Non-pigmented ciliary epithelial cell (primary cell): Measurements from ENCODE around the gene ZNF8.
"Not testable (repeated sequence)": the region's sequence is repeated elsewhere in the genome, so short reads cannot be mapped to it uniquely, and the experiment has no call there.

Source experiments
- DNase-seq: peaks from one replicate; pipeline ENCODE4 v3.0.0-alpha.2; 2010; ENCODE audit warnings: low read depth

The ZNF8 gene

DNA sequence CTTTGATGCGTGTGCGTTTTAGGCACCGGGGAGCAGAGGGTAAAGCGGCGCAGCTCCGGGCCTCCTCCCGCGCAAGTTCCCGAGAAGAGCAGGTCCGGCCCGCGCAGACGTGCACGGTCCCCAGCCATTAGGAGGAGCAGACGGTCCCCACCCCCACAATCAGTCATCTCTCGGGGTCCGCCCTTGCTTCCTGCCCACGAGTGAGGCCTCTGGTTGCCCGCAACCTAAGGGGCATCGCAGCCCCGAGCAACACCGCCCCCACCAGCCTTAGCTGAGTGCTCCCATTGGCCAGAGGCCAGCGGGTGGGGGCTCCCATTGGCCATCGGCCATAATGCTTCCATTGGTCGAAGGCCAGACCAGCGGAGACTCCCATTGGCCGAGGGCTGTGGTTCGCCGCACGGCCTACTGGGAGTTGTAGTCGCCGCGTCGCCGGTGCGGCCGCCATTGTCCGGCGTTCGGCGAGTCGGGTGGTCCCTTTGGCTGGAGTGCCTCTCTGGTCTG is at the start of gene ZNF8:
TSS of gene ZNF8 (plus strand) at position 415 of the 501 bp plus-strand sequence. CDS start 127 bp downstream, outside the sequence.
- peak; percentile 90 for DNase-seq

DNA sequence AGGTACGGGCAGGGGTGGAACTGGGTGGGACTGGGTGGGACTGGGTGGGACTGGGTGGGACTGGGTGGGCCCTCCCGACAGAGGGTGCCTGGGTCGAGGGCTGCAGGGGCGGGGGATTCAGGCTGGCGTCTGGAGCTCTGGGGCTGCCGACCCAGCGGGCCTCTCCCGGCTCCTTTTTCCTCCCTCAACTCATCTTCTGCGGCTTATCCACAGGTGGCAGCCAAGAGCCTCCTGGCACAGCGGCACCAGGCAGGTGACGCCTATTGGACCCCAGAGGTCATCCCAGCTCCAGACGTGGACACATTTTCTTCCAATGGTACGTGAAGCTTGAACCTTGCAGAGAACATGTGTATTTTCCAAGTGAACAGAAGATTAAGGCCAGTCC is 49.5 kb upstream of the ZNF8 start:
- DNase-seq: no peak

DNA sequence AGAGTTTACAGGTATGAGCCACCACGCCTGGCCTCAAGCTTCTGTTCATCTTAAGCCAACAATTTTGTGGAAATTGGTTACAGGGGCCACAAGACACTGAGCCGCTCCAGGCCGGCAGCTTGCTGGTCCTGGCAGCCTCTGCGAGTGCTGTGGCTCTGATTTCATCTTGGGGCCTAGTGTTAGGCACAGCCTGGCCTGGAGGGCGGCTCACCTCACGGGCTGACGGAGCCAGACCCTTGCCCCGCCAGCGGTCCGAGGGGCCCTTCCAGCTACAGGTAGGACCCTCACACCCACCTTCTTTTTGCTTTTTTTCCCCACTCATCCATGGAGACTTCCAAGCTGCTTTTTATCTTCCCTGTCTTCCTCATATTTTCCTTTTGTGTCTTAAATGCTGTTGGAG is 41.4 kb upstream of the ZNF8 start:
- no peak for DNase-seq

DNA sequence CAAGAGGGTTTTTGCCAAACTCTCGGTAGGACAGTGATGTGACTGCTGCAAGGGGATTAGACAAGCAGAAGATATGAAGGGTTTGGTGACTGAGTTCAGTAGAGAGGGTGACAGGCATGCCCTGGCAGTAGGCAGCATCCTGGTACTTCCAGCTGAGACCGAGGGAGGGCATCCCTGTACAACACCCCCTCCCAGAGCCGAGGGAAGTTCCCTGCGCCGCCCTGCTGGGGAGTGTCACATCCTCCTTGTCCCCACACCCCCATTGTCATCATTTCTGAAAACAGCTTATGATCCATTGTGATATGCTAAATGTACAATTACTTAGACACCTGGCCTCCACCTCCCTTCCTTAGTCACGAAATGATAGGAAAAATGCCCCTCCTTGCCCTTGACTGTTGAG is 35.4 kb upstream of the ZNF8 start:
- no peak for DNase-seq

DNA sequence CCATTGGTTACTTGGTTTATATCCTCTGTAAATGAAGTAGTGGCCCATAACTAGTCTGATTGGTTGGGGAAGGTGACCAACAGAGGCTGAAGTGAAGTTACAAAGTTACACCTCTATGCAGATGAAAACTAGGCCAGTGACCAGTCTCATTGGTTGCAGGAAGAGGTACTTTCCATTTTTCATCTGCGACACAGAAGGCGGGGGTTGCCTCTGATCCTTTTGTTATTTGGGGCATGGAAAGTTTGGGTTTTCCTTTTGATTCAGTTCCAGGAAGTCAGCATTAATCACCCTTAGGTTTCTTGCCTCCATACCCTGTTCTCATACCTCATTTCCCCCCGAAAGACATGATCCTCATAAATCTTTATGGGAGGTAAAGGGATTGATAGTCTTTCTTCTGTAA is 29.9 kb upstream of the ZNF8 start:
- DNase-seq: no peak

DNA sequence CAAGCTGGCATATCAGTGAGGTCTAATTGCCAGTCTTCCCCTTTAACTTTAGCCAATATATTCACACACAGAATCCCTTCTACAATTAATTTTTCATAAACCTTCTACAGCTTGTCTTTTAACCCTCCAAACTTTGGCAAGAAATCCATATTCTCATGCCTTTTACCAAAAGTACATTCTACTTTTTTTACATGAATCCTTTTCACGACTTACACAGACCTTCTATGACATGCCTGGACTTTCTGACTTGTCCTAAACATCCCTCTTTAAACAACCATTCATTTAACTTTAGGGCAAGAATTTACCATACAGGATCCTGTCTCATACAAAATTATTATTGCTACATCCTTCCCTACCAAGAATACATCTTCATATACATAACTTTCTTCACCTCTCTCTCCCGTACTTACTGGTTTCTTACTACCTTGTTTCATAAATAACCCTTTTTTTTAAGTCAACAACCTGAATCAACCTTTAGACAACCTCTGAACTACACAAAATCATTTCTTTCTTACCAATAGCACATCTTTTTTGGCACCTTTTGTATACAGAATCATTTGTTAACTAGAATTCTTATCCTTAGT is 26.6 kb upstream of the ZNF8 start:
- DNase-seq: no peak

DNA sequence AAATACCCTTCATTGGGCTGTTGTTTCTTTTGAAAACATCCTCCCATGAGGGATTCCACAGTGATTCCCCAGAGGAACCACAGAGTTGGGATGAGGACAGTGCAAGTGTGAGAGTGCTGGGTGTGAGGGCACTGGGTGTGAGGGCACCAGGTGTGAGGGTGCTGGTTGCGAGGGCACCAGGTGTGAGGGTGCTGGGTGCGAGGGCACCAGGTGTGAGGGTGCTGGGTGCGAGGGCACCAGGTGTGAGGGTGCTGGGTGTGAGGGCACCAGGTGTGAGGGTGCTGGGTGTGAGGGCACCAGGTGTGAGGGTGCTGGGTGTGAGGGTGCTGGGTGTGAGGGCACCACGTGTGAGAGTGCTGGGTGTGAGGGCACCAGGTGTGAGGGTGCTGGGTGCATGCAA is 20.5 kb upstream of the ZNF8 start:
- DNase-seq: not testable (repeated sequence)

DNA sequence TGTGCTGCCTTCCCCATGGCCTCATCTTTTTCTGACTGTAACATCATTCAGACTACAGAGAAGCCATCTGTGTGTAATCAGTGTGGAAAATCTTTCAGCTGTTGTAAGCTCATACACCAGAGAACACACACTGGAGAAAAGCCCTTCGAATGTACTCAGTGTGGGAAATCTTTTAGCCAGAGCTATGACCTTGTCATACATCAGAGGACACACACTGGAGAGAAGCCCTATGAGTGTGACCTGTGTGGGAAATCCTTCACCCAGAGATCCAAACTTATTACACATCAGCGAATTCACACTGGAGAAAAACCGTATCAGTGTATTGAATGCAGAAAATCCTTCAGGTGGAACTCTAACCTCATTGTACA is 17.2 kb upstream of the ZNF8 start:
- no peak for DNase-seq

DNA sequence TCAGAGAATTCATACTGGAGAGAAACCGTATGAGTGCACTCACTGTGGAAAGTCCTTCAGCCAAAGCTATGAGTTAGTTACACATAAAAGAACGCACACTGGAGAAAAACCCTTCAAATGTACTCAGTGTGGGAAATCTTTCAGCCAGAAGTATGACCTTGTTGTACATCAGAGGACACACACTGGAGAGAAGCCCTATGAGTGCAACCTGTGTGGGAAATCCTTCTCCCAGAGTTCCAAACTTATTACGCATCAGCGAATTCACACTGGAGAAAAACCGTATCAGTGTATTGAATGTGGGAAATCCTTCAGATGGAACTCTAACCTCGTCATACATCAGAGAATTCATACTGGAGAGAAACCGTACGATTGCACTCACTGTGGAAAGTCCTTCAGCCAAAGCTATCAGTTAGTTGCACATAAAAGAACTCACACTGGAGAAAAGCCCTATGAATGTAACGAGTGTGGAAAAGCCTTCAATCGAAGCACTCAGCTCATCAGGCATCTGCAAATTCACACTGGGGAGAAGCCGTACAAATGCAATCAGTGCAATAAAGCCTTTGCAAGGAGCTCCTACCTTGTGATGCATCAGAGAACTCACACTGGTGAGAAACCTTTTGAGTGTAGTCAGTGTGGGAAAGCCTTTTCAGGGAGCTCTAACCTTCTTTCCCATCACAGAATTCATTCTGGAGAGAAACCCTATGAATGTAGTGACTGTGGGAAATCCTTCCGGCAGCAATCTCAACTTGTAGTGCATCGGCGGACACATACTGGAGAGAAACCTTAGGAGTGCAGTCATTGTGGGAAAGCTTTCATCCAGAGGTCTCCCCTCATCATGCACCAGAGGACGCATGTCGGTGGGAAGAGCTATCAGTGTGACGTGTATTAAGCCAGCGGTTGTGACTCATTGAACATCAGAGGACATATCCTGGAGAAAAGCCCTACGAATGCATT is 16.5 kb upstream of the ZNF8 start:
- DNase-seq: no peak

DNA sequence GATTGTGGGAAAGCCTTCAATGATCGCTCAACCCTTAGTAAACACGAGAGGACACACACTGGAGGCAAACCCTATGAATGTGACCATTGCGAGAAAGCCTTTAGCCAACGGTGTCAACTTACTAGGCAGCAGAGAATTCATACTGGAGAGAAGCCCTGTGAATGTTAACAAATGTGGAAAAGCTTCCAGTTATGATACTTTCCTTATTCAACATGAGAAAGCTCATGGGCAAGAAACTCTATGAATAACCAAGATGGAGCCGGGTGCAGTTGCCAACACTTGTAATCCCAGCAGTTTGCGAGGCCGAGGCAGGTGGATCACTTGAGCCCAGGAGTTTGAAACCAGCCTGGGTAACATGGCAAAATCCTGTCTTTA is 15.8 kb upstream of the ZNF8 start:
- no peak for DNase-seq

DNA sequence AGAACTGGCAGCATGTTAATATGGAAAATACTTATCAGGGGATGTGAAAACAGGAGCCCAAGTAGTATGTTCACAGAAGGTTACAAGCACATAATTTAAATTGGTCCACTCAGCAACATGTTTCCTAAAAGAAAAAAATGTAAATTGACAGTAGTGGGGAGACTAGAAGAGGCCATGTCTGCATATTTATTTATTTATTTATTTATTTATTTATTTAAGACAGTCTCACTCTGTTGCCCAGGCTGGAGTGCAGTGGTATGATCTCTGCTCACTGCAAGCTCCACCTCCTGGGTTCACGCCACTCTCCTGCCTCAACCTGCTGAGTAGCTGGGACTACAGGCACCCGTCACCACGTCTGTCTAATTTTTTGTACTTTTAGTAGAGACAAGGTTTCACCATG is 13.7 kb upstream of the ZNF8 start:
- DNase-seq: no peak

DNA sequence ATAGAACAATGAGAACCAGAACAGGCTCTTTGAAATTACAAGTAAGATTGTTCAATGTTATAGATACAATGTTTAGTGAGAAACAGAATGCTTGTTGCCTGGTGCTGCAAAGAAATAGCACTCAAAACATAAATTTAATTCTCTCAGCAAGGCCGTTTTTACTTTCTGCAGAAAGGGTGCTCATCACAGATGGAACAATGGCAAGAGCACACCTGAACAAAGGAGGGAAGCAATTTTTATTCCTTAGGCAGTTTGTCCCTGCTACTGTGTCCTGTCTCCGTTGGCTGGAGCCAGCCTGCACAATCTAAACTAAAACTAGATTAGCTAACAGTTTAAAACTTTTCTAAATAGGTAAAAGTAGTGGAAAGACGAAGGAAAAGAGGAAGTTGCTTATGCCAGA is 10.4 kb upstream of the ZNF8 start:
- no peak for DNase-seq

DNA sequence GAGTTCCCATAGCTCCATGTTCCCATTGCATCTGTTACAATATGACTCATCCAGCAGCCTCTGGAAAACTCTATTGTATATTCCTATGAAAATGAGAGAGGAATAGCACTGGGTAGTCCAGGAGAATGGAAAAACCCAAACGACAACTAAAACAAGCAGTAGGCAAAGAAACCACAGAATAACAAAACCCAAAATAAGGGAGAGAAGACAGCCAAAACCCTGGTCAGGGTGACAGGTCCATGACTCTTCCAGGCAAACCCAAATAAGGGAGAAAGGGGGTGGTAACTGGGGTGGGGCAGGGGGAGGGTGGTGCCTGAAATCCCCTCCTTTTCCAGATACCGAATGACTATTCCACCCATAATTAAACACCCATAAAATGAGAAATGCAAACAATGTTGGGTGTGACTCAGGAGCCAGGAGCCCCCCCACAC is 4.0 kb upstream of the ZNF8 start:
- no peak for DNase-seq

DNA sequence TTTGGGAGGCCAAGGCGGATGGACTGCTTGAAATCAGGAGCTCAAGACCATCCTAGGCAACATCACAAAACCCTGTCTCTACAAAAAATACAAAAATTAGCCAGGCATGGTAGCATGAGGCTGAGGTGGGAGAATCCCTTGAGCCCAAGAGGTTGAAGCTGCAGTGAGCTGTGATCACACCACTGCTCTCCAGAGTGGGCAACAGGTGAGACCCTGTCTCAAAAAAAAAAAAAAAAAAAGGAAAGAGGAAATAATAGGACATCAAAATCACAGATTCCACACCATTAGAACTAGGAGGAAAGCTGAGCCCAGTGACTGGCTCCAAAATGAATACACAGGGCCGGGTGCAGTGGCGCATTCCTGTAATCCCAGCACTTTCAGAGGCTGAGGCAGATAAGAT is 3.2 kb upstream of the ZNF8 start:
- DNase-seq: no peak

DNA sequence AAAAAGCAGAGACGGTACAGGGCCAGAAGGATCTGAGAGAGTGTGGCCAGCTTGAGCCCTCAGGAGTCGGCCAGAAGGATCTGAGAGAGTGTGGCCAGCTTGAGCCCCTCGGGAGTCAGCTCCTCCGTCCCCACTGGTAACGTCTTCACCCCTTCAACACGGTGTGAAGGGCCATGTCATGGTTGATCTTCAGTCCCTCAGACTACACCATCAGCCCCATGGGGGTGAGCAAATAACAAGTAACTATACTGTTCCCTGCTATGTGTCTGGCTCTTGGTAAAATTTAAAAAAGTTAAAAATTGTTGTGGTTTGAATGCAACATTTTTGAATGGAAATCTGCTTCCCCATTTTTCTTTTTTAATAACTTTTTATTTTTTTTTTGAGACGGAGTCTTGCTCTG is 1.6 kb upstream of the ZNF8 start:
- no peak for DNase-seq

DNA sequence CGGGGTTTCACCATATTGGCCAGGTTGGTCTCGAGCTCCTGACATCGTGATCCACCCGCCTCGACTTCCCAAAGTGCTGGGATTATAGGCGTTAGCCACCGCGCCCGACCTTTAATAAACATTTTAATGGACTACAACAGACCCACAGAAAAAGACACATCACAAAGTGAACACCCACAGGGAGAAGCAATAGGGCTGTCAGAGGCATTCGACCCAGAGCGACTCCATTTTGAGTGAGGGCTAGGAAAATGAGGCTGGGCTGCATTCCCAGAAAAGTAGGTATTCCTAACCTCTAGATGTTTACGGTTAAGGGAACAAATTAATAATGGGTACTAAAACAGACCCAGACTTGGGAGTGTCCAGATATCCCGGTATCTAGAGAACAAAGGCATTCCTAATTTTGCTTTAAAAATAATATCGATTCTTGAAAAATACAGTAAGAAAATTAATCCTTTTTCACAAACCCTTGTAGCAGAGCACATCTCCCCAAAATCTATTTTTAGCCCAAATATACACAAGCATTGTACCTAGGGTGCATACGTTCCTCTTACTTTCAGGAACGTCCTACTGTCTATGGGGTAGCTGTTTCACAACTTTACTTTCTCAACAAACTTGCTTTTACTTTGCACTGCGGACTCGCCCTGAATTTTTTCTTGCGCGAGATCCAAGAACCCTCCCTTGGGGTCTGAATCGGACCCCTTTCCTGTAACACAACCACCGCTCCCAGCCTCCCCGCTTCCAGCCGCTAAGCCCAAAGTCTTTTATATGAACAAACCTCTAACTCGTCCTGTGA is 811 bp upstream of the ZNF8 start:
- no peak for DNase-seq

DNA sequence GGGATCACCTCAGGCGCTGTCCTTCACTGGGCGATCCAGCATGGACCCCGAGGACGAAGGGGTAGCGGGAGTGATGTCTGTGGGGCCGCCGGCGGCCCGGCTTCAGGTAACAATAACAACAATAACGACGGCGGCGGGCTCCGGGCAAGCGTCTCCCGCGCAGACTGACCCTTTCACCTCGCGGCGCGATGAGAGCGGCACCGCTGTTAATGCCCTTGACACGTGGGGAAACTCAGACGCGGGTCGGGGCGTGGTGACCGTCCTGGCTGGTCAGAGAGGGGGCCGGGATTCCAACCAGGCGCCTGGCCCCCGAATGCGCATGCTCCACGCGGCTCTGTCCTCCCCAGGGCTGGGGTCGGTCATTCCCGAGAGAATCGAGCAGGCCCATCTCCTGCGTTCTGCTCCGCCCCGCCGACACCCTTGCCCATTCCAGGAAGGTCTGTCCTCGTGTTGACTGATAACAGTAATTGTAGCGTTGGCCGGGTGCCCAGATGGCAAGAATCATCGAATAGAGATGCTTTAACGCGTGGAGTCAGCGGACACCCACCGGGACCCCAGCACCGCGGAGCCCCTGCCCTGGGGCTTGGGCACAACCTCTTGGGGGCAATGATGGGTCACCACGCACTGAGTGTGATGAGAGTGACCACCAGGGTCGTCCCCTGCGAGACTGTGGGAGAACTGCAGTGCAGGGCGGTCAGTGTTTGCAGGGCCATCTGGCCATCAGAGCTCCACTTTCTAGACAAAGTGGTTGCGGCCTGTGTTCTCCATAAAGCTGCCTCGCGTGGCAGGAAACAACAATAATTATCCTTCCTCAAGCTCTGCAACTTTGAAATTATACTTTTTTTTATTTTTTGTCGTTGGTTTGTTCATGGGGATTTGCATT is 528 bp downstream of the ZNF8 start:
- DNase-seq: peak; percentile 32

DNA sequence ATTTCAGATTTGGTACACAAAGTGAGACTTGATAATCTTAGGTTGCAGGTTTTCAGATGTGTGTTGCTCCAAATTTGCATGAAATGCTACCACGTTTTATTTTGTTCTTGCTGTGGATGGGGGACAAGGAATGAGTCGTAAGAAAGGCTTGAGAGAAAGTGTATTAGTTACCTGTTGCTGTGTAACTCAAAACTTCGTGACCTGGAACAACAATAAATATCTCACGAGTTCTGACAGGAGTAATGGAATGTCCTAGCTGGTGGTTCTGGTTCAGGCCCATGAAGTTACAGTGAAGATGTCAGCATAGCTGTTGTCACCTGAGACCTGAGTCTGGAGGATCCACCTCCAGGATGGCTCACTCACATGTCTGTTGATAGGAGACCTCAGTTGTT is 1.2 kb downstream of the ZNF8 start:
- DNase-seq: no peak

DNA sequence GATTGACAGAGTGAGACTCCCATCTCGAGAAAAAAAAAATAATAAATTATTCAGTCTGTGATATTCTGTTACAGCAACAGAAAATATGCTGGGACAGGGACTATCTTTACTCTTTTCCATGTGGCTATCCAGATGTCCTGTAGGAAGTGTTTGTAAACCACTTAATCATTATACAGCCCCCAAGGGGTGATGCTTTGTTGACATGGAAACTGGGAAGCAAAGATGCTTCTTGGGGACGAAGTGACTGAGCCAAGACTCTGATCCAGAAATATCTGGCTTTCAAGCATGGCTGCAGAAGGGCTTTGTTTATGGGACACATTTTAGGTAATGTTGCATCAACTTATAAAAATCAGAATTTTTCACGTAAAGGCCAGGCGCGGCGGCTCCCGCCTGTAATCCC is 5.4 kb downstream of the ZNF8 start:
- no peak for DNase-seq

DNA sequence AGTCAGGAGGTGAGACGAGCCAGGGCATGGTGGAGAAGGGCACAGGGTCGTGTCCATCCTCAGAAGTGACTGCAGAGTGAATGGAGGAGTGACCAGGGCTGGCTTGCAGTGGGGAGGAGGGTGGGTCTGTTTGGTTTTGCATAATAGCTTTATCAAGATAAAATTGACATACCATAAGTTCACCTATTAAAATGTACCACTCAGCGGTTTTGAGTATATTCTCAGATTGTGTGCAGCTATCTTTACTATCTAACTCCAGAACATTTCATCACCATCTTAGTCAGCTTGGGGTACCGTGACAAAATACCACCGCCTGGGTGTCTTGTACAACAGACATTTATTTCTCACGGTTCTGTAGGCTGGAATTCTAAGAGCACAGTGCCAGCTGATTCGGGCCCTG is 13.2 kb downstream of the ZNF8 start:
- DNase-seq: no peak

DNA sequence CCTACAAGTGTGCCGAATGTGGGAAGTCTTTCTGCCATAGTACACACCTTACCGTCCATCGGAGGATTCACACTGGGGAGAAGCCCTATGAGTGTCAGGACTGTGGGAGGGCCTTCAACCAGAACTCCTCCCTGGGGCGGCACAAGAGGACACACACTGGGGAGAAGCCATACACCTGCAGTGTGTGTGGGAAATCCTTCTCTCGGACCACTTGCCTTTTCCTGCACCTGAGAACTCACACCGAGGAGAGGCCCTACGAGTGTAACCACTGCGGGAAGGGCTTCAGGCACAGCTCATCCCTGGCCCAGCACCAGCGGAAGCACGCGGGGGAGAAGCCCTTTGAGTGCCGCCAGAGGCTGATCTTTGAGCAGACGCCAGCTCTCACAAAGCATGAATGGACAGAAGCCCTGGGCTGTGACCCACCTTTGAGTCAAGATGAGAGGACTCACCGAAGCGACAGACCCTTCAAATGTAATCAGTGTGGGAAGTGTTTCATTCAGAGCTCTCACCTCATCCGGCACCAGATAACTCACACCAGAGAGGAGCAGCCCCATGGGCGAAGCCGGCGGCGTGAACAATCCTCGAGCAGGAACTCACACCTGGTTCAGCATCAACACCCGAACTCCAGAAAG is 16.1 kb downstream of the ZNF8 start:
- DNase-seq: no peak
